ENCODE measurements around the gene MCTS1.
"Not testable (repeated sequence)": the region's sequence is repeated elsewhere in the genome, so short reads cannot be mapped to it uniquely, and the experiment has no call there.

The MCTS1 gene

GRCh38 chrX:120570011-120570600, 33.8 kb upstream of the MCTS1 start:
- ChIA-PET CTCF (no interaction called here), POLR2A (ENCODE audit: low non-redundant PET) (no interaction called here)
- H3K27ac ChIP-seq = no peak overlapping the region
- TF ChIP-seq, protein P1, sequence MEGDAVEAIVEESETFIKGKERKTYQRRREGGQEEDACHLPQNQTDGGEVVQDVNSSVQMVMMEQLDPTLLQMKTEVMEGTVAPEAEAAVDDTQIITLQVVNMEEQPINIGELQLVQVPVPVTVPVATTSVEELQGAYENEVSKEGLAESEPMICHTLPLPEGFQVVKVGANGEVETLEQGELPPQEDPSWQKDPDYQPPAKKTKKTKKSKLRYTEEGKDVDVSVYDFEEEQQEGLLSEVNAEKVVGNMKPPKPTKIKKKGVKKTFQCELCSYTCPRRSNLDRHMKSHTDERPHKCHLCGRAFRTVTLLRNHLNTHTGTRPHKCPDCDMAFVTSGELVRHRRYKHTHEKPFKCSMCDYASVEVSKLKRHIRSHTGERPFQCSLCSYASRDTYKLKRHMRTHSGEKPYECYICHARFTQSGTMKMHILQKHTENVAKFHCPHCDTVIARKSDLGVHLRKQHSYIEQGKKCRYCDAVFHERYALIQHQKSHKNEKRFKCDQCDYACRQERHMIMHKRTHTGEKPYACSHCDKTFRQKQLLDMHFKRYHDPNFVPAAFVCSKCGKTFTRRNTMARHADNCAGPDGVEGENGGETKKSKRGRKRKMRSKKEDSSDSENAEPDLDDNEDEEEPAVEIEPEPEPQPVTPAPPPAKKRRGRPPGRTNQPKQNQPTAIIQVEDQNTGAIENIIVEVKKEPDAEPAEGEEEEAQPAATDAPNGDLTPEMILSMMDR (conservative IDR thresholded peaks at IDR 0.05; ENCODE audit: low read depth) = no peak
- no peak for DNase-seq (ENCODE audit: low spot score)

DNA sequence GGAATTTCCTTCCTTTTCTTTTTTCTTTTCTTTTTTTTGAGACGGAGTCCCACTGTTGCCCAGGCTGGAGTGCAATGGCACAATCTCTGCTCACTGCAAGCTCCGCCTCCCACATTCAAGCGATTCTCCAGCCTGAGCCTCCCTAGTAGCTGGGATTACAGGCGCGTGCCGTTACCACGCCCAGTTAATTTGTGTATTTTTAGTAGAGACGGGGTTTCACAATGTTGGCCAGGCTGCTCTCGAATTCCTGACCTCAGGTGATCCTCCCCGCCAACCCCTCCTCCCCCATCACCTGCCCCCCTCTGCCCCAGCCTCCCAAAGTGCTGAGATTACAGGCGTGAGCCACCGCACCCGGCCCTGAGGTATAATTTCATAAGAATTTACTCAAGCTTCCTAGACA, 30.1 kb upstream of the MCTS1 start:
- H3K27ac ChIP-seq; POLR2A ChIA-PET (ENCODE audit: low non-redundant PET); CTCF ChIA-PET; DNase-seq (ENCODE audit: low spot score): not testable (repeated sequence)

DNA sequence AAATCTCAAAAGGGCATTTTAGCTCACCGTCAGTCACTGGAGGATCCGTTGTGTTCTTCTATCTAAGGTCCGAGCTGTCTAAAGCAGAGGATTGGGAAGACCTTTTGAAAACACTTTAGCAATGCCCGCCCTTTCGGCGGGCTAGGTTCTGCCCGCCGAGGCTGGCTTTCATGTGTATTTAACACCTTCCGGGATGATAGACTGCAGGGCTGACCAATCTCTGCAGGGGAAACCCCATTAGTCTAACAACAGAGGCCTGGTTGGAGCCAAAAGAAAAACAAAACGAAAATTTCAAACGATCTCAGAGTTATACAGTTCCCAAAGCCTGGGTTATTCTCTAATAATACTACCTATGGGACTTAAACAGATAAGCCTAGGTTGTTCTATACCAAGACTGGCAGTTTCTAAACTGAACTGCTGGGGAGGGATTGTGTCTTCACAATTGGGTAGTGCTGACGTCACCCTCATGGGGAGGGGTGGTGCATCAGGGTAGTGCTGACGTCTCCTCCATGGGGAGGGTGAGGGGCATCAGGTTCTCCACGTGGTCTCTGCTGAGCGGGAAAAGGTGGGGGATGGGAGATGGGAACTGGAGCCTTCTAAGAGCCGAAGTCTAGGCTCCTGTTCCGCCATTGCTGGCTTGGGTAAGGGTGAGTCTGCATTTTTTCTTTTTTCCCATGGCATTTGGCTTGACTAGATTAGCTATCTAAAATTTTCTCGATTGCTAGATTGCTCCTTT, 28.4 kb upstream of the MCTS1 start:
- H3K27ac ChIP-seq = no peak overlapping the region
- DNase-seq (ENCODE audit: low spot score) = no peak
- TF ChIP-seq, protein P1 (conservative IDR thresholded peaks at IDR 0.05; ENCODE audit: low read depth) = no peak
- ChIA-PET CTCF (interaction anchor here (0.6 kb wide), 1 partner anchor 181 kb away, joined by 3 read pairs; no protein-coding TSS in a partner anchor), POLR2A (ENCODE audit: low non-redundant PET) (no interaction called here)

- CTCF ChIA-PET = no interaction called here
- POLR2A ChIA-PET (ENCODE audit: low non-redundant PET) = no interaction called here
- H3K27ac ChIP-seq = no peak overlapping the region
These were observed 18.2 kb upstream of the MCTS1 start for GRCh38 chrX:120585702-120586101.

GRCh38 chrX:120604361-120604782, 471 bp downstream of the MCTS1 start:
- DNase-seq (ENCODE audit: low spot score) = peak; percentile 15
- TF ChIP-seq, protein P1 (conservative IDR thresholded peaks at IDR 0.05; ENCODE audit: low read depth) = no peak
- CTCF ChIA-PET = interaction anchor here (0.6 kb wide), 1 partner anchor 356 kb away, joined by 3 read pairs; no protein-coding TSS in a partner anchor
- POLR2A ChIA-PET (ENCODE audit: low non-redundant PET) = interaction anchor here (0.6 to 0.8 kb wide), 4 partner anchors 41 to 752 kb away, joined by 3 to 4 read pairs (median 3); partner anchors contain the start of gene UPF3B
- peak overlapping the region; percentile 87 for H3K27ac ChIP-seq

More at GRCh38 chrX:120585702-120586101, 18.2 kb upstream of the MCTS1 start:
- no peak for DNase-seq (ENCODE audit: low spot score)
- TF ChIP-seq, protein P1 (conservative IDR thresholded peaks at IDR 0.05; ENCODE audit: low read depth) = no peak

DNA sequence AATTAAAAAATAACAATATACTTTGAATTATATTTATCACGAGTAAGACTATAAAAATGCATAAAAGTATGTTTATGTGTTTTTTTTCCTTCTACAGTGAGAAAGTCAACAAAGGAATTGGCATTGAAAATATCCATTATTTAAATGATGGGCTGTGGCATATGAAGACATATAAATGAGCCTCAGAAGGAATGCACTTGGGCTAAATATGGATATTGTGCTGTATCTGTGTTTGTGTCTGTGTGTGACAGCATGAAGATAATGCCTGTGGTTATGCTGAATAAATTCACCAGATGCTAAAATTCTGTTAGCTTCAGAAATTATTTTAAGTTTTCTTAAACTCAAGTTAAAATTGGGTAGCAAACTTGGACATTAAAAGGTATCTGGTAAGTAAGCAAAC, 8.2 kb downstream of the MCTS1 start:
- CTCF ChIA-PET = no interaction called here
- TF ChIP-seq, protein P1 (conservative IDR thresholded peaks at IDR 0.05; ENCODE audit: low read depth) = no peak
- H3K27ac ChIP-seq = no peak overlapping the region
- POLR2A ChIA-PET (ENCODE audit: low non-redundant PET) = no interaction called here
- no peak for DNase-seq (ENCODE audit: low spot score)

DNA sequence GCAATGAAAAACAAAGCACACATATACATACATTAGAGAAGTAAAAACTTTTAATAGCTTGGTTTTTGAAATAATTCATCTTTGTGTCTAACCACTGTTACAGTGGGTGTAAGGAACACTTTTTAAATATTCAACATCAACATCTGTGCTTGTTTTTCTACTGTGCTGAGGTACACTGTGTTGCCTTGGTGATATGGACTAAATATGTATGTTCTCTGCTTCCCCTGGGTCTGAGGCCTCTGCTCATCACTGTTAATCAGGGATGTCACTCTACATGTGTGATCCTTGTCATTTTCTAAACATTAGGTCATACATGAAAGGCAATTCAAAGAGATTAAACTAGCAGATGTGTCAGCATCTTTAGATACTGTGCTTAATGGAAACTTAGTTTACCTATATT, 10.9 kb downstream of the MCTS1 start:
- ChIA-PET POLR2A (ENCODE audit: low non-redundant PET) (no interaction called here), CTCF (no interaction called here)
- H3K27ac ChIP-seq = no peak overlapping the region
- DNase-seq (ENCODE audit: low spot score) = no peak
- TF ChIP-seq, protein P1 (conservative IDR thresholded peaks at IDR 0.05; ENCODE audit: low read depth) = no peak

All from RWPE1 (cell line).